ELF-1 (cell line): ENCODE measurements around the gene CBX2.

Experiments used
- DNase-seq: peaks from one replicate; pipeline ENCODE4 v3.0.0-alpha.2; 2016; ENCODE audit warnings: low read depth, low spot score

The CBX2 gene

DNA sequence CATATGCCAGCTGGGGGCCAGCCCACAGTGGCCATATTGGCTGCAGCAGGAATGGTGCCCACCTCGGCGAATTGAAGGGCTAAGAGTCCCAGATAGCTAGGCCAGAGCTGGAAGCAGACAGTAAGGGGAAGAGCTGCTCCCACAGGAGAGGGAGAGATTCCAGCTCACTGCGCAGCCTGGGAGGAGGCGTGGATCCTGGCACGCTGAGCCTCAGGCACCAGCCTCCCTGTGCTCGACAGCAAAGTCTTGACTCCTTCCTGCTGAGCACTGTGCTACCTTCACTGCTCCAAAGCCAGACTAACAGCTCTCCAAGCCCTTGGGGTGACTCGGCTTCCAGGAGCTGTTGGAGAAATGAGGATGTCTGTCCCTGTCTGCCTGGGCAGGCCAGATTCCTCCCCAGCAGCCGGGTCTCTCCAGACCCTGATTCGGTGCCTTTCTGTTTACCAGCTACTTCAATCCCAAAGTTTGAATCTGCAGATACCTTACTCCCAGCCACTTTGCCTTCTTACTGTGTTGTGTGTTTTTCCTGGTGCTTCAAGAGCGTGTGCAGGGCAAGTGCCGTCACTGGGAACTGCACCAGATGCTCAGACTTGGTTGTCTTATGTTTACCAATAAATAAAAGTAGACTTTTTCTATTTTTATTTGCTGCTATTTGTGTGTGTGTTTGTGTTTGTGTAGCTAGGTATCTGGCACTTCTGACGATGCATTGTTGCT, 9.1 kb downstream of the CBX2 start:
- no peak for DNase-seq

DNA sequence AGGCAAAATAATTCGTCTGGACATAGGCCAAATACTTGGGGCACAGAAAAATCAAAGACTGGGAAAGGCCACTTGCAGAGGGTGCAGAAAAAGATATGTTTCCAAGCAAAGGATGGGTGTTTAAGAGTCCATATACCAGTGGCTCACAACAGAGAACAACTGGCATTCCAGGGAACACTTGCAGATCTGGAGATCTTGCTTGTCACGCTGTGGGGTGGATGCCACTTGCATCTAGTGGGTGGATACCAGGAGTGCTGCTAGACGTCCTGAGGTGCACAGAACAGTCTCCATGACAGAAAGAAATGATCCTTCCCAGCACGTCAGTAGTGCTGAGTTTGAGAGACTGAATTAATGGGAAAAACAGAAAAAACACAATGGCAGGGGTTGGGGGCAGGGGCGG, 10.5 kb downstream of the CBX2 start:
- no peak for DNase-seq

DNA sequence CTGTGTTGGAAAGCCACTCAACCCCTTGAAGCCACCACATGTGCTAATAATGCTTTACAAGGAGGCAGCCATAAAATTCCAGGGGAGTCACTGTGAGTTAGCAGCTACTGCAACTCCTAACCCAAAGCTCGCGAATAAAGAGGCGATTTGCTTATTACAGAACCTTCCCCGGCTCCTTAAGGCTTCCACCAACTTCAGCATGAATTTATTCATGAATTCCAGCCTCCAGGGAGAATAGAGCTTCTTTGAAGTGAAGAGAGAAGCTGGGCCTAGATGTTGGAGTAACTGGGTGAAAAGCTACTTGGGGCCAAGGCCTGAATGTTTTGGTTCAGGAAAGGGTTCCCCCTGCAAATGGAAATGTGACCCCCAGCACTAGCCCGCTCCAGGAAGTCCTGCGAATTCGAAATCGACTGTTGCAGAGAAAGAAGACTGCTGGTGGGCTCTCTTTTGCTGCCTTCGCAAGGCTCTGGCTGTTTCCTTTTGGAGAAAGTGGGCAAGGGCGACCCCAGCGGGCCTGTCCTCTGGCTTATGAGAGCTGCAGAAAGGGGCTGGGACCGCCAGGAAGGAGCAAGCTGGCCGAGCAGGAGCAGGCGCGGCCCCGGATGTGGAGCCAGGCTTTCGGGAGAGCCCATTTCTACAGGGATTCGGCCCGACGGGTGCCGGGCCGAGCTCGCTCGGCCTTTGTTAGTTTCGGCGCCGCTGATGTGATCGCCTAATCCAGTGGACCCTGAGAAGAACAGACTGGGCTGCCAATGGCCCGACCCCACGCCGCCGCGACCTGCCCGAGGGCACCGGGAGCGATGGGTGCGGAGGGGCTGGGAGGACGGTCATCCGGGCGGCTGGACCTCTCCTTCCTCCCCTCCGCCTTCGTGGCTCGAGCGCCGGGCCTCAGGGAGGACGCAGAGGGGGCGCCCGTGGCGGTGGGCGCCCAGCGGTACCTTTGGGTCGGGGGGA, 11.3 kb downstream of the CBX2 start:
- peak; percentile 87 for DNase-seq

DNA sequence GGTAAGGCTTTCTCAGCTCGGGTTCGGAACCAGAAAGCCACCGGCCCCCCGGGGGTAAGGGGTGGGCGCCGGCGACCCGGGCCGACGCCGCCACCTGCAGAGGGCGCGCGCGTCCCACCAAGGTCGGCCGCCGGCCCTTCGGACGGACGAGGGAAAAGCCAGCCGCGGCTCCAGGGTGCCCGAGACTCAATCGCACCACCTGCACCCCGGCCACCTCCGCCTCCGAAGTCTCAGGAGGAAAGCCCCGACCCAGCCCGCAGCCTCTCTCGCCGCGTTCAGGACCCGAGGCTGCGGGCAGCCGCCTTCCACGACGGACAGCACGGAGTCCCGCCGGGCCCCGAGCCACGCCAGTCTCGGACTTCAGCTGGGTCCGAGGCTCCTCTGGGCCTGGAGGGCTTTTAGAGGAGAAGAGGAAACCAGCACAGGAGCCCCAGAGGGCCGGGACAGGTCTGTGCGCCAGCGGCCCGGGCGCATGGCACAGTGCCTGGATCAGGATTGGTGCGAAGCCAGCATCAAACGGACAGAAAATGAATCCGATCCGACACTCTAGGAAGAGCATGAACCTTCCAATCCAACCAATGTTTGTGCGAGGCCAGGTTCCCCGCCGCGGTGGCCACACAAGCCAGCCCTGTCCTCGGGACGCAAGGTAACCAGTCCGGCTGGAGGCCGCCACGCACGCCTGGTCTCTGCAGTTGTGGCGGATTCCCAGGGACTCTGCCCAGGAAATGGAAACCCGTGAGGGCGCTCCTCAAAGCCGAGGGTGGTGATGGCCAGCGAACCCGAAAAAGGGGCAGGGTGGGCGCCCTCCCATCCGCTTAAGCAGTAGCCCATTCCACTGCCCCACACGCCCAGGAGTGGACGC, 12.2 kb downstream of the CBX2 start:
- DNase-seq: peak; percentile 77

DNA sequence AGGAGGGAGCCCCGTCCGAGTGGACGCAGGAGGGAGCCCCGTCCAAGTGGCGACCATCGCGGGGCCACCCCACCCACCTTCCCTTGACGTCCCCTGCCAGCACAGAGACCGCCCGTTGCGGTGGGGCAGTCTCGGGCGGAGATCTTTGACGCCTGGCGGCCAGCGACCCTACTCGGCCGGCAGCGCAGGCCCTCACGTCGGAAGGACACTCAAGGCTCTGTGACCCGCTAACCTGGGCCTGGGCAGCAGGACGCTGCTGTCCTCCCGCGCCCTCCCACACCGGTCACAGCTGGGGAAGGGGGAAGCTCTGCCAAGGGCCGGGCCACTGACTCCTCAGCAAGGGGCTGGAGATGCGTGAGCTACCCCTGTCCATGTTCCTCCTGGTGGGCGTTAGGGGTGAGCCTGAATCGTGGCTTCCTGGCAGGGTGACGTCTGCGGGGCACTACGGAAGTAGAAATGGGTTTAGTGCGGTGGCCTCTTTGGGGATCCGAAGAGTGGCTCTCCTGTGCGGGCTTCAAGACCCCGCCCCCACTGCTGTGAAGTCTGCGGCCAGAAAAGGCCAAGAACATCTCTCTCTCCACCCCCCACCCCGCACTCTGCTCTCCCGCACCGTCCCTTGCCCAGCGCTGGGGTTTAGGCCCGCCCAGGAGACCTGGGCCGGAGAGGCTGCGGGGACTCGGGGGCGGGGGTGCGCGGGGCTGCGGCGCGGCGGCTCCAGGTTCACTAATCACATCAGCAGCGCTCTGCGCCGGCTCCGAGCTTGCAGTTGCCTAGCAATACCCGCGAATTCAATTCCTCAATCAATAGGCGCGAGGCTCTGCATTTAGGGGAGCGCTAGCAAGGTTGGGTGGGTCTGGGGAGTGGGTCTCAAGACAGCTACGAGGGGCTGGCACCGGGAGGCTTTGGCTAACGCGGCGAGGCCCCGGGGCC, 13.1 kb downstream of the CBX2 start:
- DNase-seq: no peak

DNA sequence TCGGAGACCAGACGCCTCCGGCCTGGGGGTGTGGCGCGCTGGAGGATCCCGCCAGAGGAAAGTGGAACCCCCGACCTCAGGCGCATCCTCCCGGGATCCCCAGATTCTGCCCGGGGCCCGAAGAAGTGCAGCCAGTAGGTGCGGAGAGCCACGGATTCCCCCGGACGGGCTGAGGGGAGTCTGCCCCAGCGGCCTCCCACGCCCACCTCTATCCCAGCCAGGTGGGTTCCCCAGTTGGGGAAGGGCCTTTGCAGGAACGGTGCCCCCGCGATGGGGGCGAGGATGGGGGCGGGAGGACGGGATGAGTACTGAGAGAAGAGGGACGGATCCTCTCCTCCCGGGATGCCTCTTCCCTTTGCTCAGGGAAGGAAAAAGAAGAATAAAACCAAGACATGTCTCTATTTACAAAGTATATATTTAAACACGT, 13.8 kb downstream of the CBX2 start:
- DNase-seq: no peak

DNA sequence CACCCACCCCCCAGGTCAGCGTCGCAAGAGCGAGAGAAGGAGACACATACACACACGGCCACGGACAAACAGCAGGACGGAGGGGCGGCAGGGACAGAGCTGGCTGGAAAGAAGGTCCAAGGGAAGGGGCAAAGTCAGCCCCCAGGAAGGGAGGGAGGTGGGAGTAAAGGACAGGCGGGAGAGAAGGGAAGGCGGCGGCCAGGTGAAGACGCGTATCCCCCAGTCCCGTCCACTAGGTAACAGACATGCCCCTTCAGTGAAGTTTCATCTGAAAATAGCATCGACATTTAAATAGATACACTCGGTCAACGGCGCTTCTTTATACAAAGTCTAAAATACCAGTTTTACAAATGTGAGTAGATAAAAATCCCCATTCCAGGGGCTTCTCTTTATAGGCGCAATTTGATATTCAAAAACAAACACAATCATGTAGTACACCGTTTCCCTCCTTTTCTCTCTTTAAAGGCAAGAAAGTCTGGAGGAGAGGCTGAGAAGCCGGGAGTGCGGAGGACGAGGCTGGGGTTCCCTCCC, 14.5 kb downstream of the CBX2 start:
- no peak for DNase-seq

DNA sequence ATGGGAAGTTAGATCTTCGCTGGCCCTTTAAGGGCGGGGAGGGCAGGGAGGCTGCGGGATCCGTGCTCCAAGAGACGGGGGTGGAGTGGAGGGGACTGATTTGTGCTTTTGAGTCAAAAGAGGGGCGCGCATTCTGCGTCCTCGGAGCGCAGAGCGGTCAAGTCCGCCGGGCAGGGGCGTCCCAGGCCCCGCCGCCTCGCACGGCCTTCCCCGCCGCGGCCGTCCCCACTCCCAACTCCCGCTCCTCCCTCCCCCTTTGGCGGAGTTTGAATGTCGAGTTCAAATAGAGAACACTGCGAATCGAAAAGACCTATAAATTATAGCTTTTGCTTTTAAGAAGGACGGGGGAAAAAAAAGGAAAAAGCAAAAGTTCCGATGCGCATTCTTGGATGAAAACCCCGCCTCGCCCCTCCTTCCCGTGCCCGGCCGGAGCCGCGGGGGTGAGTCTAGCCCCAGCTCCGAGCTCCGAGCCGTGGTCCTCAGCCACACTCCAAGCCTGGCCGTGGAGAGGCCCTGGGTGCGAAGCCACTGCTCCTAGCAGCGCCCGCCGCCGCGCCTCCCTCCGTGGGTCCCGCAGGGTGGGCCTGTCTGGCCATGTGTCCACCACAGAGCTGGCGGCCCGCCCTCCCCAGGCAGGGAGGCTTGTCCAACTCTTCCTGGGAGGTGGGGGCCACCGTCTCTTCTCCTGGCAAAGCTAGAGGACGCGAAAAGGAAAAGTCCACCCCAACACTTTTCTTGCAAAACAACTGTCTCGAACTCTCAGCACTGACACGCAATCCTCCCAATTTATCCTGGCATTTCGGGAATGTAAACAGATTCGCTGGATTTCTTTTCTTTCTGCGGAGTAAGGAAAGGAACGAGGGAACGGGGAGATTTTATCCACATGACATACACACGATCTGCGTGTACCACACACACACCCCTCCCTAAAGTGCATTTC, 15.3 kb downstream of the CBX2 start:
- DNase-seq: no peak

DNA sequence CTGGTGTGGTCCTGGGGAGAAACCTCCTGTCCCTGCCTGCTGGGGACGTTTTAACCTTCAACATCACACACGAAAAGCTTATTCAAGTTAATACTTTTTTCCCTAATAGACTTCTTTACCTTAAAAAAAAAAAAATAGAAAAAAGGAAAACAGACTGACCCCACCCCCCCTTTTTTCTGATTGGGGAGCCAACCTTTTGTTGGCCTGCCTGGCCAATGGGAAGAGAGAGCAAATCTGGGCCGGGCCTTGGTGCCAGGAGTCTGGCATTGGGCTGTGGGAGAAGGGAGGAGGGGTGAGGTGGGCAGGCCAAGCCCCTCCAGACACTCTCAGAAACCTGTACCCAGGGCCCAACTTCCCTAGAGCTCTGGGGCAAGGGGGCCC, 16.0 kb downstream of the CBX2 start:
- DNase-seq: no peak

DNA sequence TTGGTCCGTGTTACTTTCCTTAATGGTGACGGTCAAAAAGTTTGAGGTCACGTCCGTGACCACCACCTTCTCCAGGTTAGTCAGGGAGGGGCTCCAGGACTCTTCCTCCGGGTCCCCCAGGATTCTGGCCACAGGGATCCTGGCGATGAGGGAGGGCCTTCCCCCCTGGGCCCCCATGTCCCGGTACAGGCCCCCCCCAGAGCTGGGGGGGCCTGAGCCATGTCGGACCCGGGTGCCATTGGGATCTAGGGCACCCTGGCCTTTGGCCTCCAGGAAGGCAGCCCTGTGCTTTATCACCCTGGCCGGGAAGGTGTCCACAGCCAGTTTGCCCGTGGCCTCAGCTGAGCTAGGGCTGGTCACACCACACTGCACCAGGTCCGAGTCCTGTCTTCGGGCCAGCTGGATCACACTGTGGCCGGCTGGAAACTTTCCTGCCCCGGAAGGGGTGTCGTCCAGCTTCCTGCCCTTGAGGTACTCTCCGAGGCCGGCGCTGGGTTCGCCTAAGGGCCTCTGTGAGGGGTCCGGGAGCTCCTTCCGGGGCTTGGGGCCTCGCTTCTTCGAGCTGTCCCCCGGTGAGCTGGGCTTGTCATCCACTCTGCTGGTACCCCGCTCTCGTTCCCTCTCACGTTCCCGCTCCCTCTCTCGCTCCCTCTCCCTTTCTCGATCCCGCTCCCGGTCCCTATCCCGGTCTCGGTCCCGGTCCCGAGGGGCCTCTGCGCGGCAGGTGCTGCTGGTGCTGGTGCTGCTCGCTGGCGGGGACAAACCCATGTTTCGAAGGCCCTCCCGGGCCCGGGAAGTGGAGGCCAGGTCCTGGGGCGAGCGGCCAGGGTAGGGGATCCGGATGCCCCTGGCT, 16.9 kb downstream of the CBX2 start:
- no peak for DNase-seq

DNA sequence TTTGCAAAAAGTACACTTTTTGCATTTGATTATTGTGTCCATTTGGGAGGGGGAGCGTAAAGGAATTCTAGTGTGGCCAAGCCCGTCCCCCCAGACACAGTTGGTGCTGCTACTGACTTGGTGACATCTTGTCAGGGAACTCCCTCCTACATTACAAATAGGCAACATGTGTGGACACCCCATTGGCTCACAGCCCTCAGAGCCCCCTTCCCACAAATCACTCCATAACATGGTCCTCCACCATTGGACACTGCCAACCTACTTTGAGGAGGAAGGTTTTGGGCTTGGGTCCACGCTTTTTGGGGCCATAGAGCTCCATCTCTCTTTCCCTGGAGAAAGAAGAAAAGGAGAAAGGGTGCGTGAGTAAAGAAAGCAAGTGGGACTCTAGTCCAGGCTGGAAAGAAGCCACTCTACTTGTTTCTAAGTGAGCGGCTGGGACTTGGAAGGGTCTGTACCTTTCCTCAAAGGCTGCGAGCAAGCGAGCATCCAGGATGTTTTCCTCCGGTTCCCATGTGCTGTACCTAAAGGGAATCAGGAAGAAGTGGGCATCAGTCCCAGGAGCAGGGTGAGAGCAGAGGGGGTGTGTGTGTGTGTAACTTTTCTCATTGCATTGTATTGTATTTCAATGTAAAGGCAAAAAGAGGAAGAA, 18.0 kb downstream of the CBX2 start:
- DNase-seq: no peak

DNA sequence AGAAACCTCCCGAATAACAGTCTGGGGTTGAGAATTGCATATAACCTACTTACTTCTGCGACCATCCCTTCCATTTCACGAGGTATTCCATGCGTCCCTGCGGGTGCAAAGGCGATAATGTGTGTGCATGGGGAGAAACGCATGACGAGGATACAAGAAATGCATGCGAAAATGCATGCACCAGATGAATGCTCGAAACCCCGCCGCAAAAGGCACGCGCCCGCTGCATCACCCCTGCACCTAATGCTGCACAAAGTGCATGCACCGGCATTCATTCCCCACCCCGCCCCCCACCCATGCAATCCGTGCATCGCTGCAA, 18.5 kb downstream of the CBX2 start:
- no peak for DNase-seq

DNA sequence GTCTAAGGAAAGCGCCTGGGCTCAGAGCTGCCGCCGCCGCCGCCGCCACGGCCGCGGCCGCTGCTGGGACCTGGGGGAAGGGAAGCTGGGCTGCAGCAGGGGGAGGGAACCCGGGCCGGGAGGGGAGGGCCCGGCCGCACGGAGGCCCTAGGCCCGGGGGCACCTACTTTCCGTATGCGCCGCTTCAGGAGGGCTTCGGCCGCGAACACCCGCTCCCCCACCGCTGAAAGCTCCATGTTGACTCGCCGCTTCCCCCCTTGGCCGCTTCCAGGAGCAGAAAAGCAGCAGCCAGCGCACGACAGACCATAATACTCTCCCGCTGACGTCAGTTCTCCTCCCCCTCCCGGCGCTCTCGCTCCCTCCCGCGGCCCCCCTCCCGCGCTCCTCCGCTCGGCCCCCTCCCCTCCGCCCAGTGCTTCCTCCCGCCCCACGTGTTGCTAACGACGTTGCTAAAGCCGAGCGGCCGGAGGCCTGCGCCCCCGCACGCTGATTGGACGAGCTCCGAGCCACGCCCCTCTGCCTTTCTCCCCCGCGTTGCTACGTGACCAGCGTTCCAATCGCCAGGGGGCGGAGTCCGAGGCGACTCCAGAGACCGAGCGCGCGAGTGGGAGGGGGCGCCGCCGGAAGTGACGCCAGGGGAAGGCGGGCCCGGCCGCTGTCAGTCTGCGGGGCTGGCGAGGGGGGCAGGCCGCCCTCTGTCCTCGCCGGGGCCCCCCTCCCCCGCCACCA, 19.0 kb downstream of the CBX2 start, which contains the start of gene CBX8:
Gene CBX8, minus strand, starts transcription at position 315 of the 729 bp plus-strand sequence. Its CDS starts 79 bp downstream, at position 236.
- DNase-seq: peak; percentile 99

DNA sequence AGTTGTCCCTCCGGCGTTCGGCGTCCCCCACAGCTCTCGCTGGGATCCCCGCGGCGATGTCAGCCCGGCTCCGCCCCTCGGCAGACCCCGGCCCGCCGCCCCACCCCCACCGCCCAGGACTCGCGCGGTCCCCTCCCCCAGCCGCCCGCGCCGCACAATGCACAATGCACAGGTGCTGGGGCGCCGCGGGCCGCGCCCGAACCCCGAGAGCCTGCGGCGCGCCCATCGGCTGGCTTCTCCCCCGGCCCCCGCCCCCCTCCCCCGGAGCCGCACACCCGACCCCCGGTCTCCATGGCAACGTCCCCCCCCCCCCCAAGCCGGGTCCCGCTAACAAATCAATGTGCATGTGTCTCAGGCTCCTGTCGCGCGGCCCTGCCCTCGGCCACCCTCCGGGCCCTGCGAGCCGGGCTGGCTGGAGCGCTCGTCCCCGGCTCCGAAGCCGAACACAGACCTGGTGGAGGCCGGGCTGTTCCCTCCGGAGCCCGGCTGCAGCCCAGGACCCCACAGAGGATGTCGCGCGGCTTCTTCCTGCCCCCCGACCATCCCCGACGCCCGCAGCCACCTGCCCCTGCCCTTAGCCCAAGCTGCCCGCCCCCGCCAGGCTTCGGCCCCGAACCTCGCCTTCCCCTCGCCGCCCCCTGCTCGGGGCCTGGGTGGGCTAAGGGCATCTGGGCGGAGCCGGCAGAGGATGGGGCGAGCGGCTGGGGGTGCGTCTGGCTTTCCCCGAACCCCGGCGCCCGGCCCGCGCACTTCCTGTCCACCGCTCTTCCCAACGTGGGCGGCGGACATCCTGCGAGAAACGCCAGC, 19.7 kb downstream of the CBX2 start:
- DNase-seq: no peak

DNA sequence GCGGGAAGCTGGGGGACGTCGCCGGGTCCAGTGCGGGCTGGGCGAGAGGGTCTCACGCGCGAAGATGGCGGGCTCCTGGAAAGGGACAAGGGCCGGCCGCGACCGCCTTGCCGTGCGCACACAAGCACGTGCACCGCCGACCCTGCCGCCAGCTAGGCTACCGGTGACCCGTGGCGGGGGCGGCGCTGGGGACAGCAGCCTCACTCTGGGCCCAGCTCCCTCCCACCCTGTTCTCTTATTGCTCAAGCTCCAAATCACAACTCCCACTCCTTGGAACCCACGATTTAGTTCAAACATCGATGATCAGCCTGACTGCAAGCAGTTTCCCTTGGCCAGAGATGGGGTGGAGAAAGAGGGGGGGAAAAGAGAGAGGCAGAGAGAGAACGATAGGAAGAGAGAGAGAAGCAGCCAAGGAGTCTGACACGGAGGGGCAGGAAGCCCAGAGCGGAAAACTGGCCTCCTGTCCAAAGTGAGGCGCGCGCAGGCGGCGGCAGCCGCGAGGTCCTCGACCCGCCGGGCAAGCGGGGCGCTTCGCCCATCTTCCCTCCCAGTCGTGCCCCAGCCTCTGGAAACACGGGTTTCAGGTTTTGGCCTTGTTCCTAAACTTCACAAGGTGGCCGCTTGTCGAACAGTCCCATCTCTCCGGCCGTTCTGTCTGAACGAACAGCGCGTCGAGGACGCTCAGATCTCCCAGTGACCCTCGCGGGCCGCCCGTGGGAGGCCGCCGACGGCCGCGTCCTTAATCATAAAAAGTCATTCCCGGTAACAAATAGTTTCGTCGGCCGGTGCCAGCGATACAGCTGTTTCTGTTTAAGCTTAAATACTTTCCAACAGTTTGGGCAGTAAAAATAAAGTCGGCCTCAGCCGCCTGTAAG, 20.6 kb downstream of the CBX2 start:
- no peak for DNase-seq

DNA sequence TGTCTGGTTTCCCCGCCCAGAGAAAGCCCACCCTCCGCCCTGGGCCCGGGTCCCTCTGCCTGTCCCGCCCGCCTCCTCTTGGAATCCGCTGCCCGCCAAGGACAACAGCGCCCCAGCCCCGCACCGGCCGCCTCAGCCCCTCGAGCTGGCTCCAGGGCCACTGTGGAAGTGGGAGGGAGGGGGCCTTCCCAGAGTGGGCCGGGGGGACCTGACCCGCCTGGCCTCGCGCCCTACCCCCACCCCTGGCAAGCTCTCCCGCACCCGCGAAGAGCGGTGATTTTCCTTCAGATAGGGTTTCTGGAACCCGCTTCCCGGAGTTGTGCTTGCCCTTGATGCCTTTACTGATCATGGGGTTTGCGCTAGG, 21.2 kb downstream of the CBX2 start:
- DNase-seq: no peak
